Measurements from ENCODE around the gene NFASC. TPM values are rescaled to one million over a fixed set of nuclear protein-coding genes. Genes with fewer than 3 reads are reported as not detected.

NFASC gene
- total RNA-seq, 2 experiments from 2014 or later = not detected

- no peak for TF ChIP-seq CTCF (conservative IDR thresholded peaks at IDR 0.05; ENCODE audit: low read length)
- TF ChIP-seq EZH2phosphoT487 (IDR thresholded peaks at IDR 0.05; ENCODE audit: borderline replicate concordance, low read depth, low read length) = no peak
- no peak overlapping the region for H3K4me2 ChIP-seq (ENCODE audit: low read length)
These were observed 69.9 kb downstream of the NFASC start for GRCh38 chr1:204940591-204940990.

GRCh38 chr1:204941421-204942338 lies 71.0 kb downstream of the NFASC start:
- POLR2A ChIA-PET = interaction anchor here (1.2 kb wide), 1 partner anchor 110 kb away, joined by 4 read pairs; no protein-coding TSS in a partner anchor
- BruUV-seq (replicated peaks) = no TSS peak
- Histone ChIP-seq H3K4me3 (ENCODE audit: low read depth, low read length, poor library complexity, severe bottlenecking) (no peak overlapping the region), H3K9me3 (ENCODE audit: low read length) (no peaks in the 10 kb centered on the region), H4K20me1 (ENCODE audit: insufficient read depth, low read length) (no peaks in the 10 kb centered on the region), H3K4me2 (ENCODE audit: low read length) (no peak overlapping the region), H3K27ac (ENCODE audit: low read depth, low read length, poor library complexity, severe bottlenecking) (no peak overlapping the region), H3K9me2 (ENCODE audit: insufficient read depth, low read length) (no peaks in the 10 kb centered on the region), H3K79me2 (ENCODE audit: insufficient read depth, low read depth, low read length) (no peaks in the 10 kb centered on the region), H3K4me1 (ENCODE audit: insufficient read depth, low read length, poor library complexity, severe bottlenecking) (no peaks in the 10 kb centered on the region), H2AFZ (ENCODE audit: low read length) (peak overlapping the region; percentile 17; the same call in 1 of the 2 replicates), H3K36me3 (ENCODE audit: insufficient read depth, low read length) (no peaks in the 10 kb centered on the region)
- CTCF ChIA-PET (ENCODE audit: unreplicated experiment) = no interaction called here
- no peak for TF ChIP-seq EZH2phosphoT487 (IDR thresholded peaks at IDR 0.05; ENCODE audit: borderline replicate concordance, low read depth, low read length)
- peak; percentile 94 for TF ChIP-seq CTCF (conservative IDR thresholded peaks at IDR 0.05; ENCODE audit: low read length)
- intact Hi-C loops (cut with micrococcal nuclease; ENCODE audit: unreplicated experiment) = loop anchor here (1.0 to 2.0 kb wide), 2 partner anchors 115 to 133 kb away; no protein-coding TSS in a partner anchor
- DNase-seq (ENCODE audit: low spot score) = peak; percentile 57

More at GRCh38 chr1:204940591-204940990, 69.9 kb downstream of the NFASC start:
- H3K9me2 ChIP-seq (ENCODE audit: insufficient read depth, low read length) = no peaks in the 10 kb centered on the region
- H3K36me3 ChIP-seq (ENCODE audit: insufficient read depth, low read length) = no peaks in the 10 kb centered on the region
- H3K27ac ChIP-seq (ENCODE audit: low read depth, low read length, poor library complexity, severe bottlenecking) = no peak overlapping the region
- DNase-seq (ENCODE audit: low spot score) = no peak
- intact Hi-C loops (cut with micrococcal nuclease; ENCODE audit: unreplicated experiment) = loop anchor here (2.0 kb wide), 1 partner anchor 114 kb away; no protein-coding TSS in a partner anchor
- H3K79me2 ChIP-seq (ENCODE audit: insufficient read depth, low read depth, low read length) = no peaks in the 10 kb centered on the region
- BruUV-seq (replicated peaks) = no TSS peak
- POLR2A ChIA-PET = no interaction called here
- no peak overlapping the region for H3K4me3 ChIP-seq (ENCODE audit: low read depth, low read length, poor library complexity, severe bottlenecking)
- no peaks in the 10 kb centered on the region for H3K9me3 ChIP-seq (ENCODE audit: low read length)
- H4K20me1 ChIP-seq (ENCODE audit: insufficient read depth, low read length) = no peaks in the 10 kb centered on the region
- no peak overlapping the region for H2AFZ ChIP-seq (ENCODE audit: low read length)
- CTCF ChIA-PET (ENCODE audit: unreplicated experiment) = no interaction called here
- H3K4me1 ChIP-seq (ENCODE audit: insufficient read depth, low read length, poor library complexity, severe bottlenecking) = no peaks in the 10 kb centered on the region

- intact Hi-C loops (cut with micrococcal nuclease; ENCODE audit: unreplicated experiment) = no loop called here
- ChIA-PET POLR2A (no interaction called here), CTCF (ENCODE audit: unreplicated experiment) (no interaction called here)
- H3K4me3 ChIP-seq (ENCODE audit: low read depth, low read length, poor library complexity, severe bottlenecking) = no peak overlapping the region
- no peaks in the 10 kb centered on the region for H3K79me2 ChIP-seq (ENCODE audit: insufficient read depth, low read depth, low read length)
- no peak overlapping the region for H2AFZ ChIP-seq (ENCODE audit: low read length)
- BruUV-seq (replicated peaks) = no TSS peak
- no peak for DNase-seq (ENCODE audit: low spot score)
- no peak overlapping the region for H3K27ac ChIP-seq (ENCODE audit: low read depth, low read length, poor library complexity, severe bottlenecking)
- no peaks in the 10 kb centered on the region for H3K9me3 ChIP-seq (ENCODE audit: low read length)
- no peaks in the 10 kb centered on the region for H3K4me1 ChIP-seq (ENCODE audit: insufficient read depth, low read length, poor library complexity, severe bottlenecking)
- no peak for TF ChIP-seq CTCF (conservative IDR thresholded peaks at IDR 0.05; ENCODE audit: low read length)
- TF ChIP-seq EZH2phosphoT487 (IDR thresholded peaks at IDR 0.05; ENCODE audit: borderline replicate concordance, low read depth, low read length) = no peak
- no peaks in the 10 kb centered on the region for H3K36me3 ChIP-seq (ENCODE audit: insufficient read depth, low read length)
- no peaks in the 10 kb centered on the region for H3K9me2 ChIP-seq (ENCODE audit: insufficient read depth, low read length)
- H4K20me1 ChIP-seq (ENCODE audit: insufficient read depth, low read length) = no peaks in the 10 kb centered on the region
- H3K4me2 ChIP-seq (ENCODE audit: low read length) = no peak overlapping the region
These were observed 72.8 kb downstream of the NFASC start for GRCh38 chr1:204943495-204943894.
